ENCODE results near the gene PTPRD. TPM values are rescaled to one million over a fixed set of nuclear protein-coding genes. Genes with fewer than 3 reads are reported as not detected.

The PTPRD gene
- total and polyA plus RNA-seq, 9 of the 15 experiments (the other 6 are each of a cell fraction or from before 2014, with no cell fraction given): 0.11 TPM; not detected in 8

GRCh38 chr9:10661376-10661775 is 48.6 kb upstream of the PTPRD start:
- DNase-seq (ENCODE audit: extremely low read depth in 1 of 4, low spot score in 3 of 4): no peak
- ATAC-seq: no peak
- ChIA-PET POLR2A (no interaction called here), CTCF (ENCODE audit: low intra/inter-chr PET ratio) (no interaction called here)
- in situ Hi-C loops (cut with MboI) (no loop called here), intact Hi-C loops (cut with micrococcal nuclease) (no loop called here)
- Histone ChIP-seq H3K4me3 (no peak overlapping the region), H4K20me1 (replicated peaks; ENCODE audit: control insufficient read depth, insufficient read depth, low read length) (no peaks in the 10 kb centered on the region), H3K9ac (ENCODE audit: insufficient read depth in 1 of 2, low read depth in 2 of 2, low read length in 2 of 2) (no peak overlapping the region), H3K27me3 (ENCODE audit: control insufficient read depth in 2 of 2, insufficient read depth in 2 of 2, low read length in 2 of 2) (no peaks in the 10 kb centered on the region), H3K79me2 (ENCODE audit: control insufficient read depth, insufficient read depth, low read length) (no peaks in the 10 kb centered on the region), H2AFZ (ENCODE audit: low read depth, low read length) (no peak overlapping the region), H3K9me1 (ENCODE audit: control insufficient read depth, insufficient read depth, low read length) (no peaks in the 10 kb centered on the region), H3K36me3 (ENCODE audit: control insufficient read depth, insufficient read depth, low read length) (no peaks in the 10 kb centered on the region), H3K27ac (ENCODE audit: extremely low read depth, low read depth, low read length) (no peak overlapping the region), H3K9me3 (replicated peaks; ENCODE audit: control insufficient read depth, insufficient read depth, low read depth, low read length) (no peaks in the 10 kb centered on the region), H3K4me1 (replicated peaks in 1 of 2; ENCODE audit: control insufficient read depth in 2 of 2, insufficient read depth in 2 of 2, low read length in 2 of 2) (no peaks in the 10 kb centered on the region), H3K4me2 (ENCODE audit: insufficient read depth, low read length) (no peak overlapping the region)
- BruUV-seq (replicated peaks): no TSS peak
- WGBS (ENCODE audit: insufficient coverage, low coverage, missing lambda C conversion rate): no CpG with 5 or more reads among the region's 1 CpG
- FAIRE-seq: no peak
- no peak for TF ChIP-seq ZNF77 (CRISPR knock-in tag; IDR thresholded peaks at IDR 0.05)
- TF ChIP-seq MIER1 (IDR thresholded peaks at IDR 0.05; ENCODE audit: low read depth): no peak
- TF ChIP-seq, protein P1, sequence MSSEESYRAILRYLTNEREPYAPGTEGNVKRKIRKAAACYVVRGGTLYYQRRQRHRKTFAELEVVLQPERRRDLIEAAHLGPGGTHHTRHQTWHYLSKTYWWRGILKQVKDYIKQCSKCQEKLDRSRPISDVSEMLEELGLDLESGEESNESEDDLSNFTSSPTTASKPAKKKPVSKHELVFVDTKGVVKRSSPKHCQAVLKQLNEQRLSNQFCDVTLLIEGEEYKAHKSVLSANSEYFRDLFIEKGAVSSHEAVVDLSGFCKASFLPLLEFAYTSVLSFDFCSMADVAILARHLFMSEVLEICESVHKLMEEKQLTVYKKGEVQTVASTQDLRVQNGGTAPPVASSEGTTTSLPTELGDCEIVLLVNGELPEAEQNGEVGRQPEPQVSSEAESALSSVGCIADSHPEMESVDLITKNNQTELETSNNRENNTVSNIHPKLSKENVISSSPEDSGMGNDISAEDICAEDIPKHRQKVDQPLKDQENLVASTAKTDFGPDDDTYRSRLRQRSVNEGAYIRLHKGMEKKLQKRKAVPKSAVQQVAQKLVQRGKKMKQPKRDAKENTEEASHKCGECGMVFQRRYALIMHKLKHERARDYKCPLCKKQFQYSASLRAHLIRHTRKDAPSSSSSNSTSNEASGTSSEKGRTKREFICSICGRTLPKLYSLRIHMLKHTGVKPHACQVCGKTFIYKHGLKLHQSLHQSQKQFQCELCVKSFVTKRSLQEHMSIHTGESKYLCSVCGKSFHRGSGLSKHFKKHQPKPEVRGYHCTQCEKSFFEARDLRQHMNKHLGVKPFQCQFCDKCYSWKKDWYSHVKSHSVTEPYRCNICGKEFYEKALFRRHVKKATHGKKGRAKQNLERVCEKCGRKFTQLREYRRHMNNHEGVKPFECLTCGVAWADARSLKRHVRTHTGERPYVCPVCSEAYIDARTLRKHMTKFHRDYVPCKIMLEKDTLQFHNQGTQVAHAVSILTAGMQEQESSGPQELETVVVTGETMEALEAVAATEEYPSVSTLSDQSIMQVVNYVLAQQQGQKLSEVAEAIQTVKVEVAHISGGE (CRISPR knock-in tag; IDR thresholded peaks at IDR 0.05): no peak
- TF ChIP-seq ZNF444 (CRISPR knock-in tag; IDR thresholded peaks at IDR 0.05): no peak
